NT2/D1 (cell line): Measurements from ENCODE around the gene RPL10.

Experiments
- DNase-seq: peaks from one replicate; pipeline ENCODE4 v3.0.0-alpha.2; 2011; ENCODE audit warnings: low read depth, low spot score
- H3K27me3 ChIP-seq: 2 replicates; pipeline ENCODE4 v1.6.0; 2011; ENCODE audit warnings: mild to moderate bottlenecking; ENCODE audit not compliant: insufficient read length, insufficient read depth
- H3K36me3 ChIP-seq: 2 replicates; pipeline ENCODE4 v1.6.1; 2011; ENCODE audit warnings: mild to moderate bottlenecking, low read length, mixed read lengths; ENCODE audit not compliant: insufficient read depth, insufficient read length
- H3K4me1 ChIP-seq: 2 replicates; pipeline ENCODE4 v1.5.1; 2011; ENCODE audit not compliant: insufficient read depth, insufficient read length
- H3K4me3 ChIP-seq: 2 replicates; pipeline ENCODE4 v1.5.1; 2011; ENCODE audit warnings: low read depth; ENCODE audit not compliant: insufficient read length
- H3K9ac ChIP-seq: 2 replicates; pipeline ENCODE4 v1.6.0; 2011; ENCODE audit warnings: low read depth; ENCODE audit not compliant: insufficient read length
- H3K9me3 ChIP-seq: 2 replicates; pipeline ENCODE4 v1.5.1; 2011; ENCODE audit warnings: mild to moderate bottlenecking, low read length; ENCODE audit not compliant: insufficient read depth
- SUZ12 ChIP-seq: IDR thresholded peaks from 2 replicates; pipeline ENCODE4 v1.6.1; 2011; ENCODE audit not compliant: insufficient read length, insufficient read depth; ENCODE audit errors: extremely low read depth
- YY1 ChIP-seq: IDR thresholded peaks from 2 replicates; pipeline ENCODE4 v1.6.1; 2011; ENCODE audit not compliant: insufficient read length, insufficient read depth
- ZNF274 ChIP-seq: IDR thresholded peaks from 2 replicates; pipeline ENCODE4 v1.6.1; 2011; ENCODE audit warnings: mild to moderate bottlenecking, low read depth, low read length

Gene RPL10

DNA sequence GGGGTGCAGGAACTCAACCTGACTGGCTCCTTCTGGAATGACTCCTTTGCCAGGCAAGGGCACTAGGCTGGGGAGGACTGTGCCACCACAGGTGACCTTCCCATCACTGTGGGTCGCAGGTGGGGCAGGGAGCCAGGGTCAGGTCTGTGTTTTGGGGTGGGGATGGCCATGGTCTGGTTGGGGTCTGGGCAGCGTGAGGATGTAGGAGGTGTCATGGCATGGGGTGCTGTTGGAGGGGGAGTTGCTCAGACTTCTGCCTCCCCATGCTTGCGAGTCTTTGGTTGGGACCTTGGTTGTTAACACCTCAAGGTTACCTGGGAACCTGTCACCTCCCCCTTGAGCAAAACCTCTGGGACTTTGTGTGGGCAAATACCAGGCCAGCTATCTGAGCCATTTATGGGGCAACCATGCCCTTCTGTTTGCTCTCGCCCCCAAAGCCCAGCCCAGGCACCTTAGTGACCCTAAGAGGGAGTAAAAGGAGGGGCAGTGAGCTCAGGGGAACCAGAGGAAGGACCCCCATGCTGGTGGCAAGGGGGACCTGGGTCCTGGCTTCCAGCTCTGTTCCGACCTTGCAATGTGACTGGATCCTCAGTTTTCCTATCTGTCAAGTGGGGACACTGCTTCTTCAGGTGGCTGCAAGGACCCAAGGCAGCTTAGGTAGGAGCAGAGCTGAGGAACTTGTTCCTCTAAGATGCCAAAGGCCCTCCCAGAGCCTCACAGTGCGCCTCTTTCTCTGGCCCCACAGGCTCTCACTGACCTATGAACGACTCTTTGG lies 36.4 kb downstream of the RPL10 start:
- H3K4me1 ChIP-seq: peaks cover 3% of the 10 kb centered on the region
- H3K4me3 ChIP-seq: no peak overlapping the region
- TF ChIP-seq SUZ12 (no peak), ZNF274 (no peak), YY1 (no peak)
- H3K9ac ChIP-seq: no peak overlapping the region
- H3K27me3 ChIP-seq: no peaks in the 10 kb centered on the region
- H3K36me3 ChIP-seq: peaks cover 51% of the 10 kb centered on the region
- no peaks in the 10 kb centered on the region for H3K9me3 ChIP-seq
- DNase-seq: no peak

DNA sequence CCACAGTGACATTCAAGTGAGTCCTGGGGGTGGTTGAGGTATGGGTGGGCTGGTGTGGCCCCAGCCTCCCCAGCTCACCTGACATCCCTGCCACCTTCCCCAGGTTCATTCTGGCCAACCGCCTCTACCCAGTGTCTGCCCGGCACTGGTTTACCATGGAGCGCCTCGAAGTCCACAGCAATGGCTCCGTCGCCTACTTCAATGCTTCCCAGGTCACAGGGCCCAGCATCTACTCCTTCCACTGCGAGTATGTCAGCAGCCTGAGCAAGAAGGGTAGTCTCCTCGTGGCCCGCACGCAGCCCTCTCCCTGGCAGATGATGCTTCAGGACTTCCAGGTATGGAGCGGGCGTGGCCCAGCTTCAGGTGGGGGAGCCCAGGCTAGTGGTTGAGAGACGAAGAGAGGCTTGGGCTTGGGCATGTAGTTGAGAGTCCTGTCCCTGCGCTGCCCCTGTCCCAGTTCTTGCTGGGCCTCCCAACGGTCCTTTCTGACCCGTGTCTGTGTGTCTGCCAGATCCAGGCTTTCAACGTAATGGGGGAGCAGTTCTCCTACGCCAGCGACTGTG lies 37.1 kb downstream of the RPL10 start:
- TF ChIP-seq ZNF274: no peak
- no peak for TF ChIP-seq SUZ12
- TF ChIP-seq YY1: no peak
- Histone ChIP-seq H3K9ac (no peak overlapping the region), H3K4me3 (no peak overlapping the region), H3K4me1 (peaks cover 3% of the 10 kb centered on the region), H3K36me3 (peaks cover 56% of the 10 kb centered on the region), H3K27me3 (no peaks in the 10 kb centered on the region), H3K9me3 (no peaks in the 10 kb centered on the region)
- no peak for DNase-seq

DNA sequence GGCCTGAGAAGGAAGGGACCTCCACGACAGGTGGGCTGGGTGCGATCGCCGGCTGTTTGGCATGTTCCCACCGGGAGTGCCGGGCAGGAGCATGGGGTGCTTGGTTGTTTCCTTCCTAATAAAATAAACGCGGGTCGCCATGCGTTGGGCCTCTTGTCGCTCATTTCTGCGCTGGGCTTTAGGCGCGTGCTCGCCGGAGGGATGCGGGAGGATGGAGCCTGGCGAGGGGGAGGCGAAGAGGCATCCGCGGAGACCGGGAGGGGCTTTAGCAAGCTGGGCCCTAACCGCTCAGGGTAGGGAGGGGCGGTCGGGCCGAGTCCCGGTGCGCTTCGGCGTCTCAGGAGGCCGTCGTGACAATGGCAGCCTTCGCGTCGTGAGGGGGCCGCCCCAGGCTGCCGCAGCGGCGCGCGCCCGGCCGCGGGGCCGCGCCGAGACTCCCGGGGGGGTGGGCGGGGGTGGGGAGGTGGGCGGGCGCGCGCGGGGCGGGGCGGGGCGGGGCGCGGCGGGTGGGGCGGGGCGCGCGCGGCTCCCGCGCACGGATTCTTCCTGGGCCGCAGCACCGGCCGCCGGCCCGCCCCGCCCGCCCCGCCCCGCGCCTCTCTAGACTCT lies 38.3 kb downstream of the RPL10 start:
- DNase-seq: no peak
- no peaks in the 10 kb centered on the region for H3K27me3 ChIP-seq
- peak overlapping the region; percentile 8 for H3K4me3 ChIP-seq
- no peak overlapping the region for H3K9ac ChIP-seq
- H3K36me3 ChIP-seq: peaks cover 65% of the 10 kb centered on the region
- TF ChIP-seq SUZ12 (no peak), ZNF274 (no peak), YY1 (no peak)
- no peaks in the 10 kb centered on the region for H3K9me3 ChIP-seq
- no peaks in the 10 kb centered on the region for H3K4me1 ChIP-seq

DNA sequence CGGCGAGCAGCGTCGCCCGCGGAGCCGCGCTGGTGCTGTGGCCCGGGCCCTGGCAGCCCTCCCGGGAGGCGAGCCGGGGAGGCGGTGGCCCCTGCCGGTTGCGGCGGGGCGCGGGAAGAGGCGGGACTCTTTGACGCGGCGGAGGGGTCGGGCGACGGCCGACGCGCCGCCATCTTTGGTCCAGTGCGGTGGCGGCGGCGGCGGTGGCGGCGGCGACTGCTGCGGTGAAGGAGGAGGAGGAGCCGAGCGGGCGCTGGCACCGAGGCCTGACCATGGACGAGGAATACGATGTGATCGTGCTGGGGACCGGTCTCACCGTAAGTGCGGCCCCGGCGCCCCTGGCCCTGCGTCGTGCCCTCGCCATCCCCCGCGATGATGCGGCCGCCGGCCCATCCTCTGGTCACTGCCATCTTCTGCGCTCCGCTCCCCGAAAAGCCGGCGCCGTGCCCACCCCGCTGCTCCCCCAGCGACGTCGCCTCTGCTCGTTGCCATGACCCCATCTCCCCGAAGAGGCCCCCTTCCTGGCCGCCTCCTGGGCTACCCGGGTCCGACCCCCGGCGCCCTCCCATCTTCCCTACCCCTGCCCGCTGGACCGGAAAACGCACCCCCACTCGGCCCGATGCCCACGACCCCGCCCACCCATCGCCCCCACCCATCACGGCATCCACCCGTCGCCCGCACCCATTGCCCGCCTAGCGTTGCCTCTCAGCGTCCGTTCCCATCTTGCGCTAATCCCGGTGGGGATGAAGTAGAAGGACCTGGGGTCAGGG lies 39.0 kb downstream of the RPL10 start, which contains the start of gene GDI1:
Gene GDI1 (plus strand): TSS at position 172 of the 770 bp plus-strand sequence. CDS start 101 bp downstream, at position 273.
- Histone ChIP-seq H3K4me3 (peak within 1 kb of the TSS; percentile 56), H3K4me1 (no peaks in the 10 kb centered on the region), H3K27me3 (no peaks in the 10 kb centered on the region), H3K36me3 (peaks cover 72% of the 10 kb centered on the region), H3K9ac (peak within 1 kb of the TSS; percentile 76), H3K9me3 (no peaks in the 10 kb centered on the region)
- TF ChIP-seq SUZ12: no peak
- TF ChIP-seq YY1: peak; percentile 34
- TF ChIP-seq ZNF274: no peak
- no peak for DNase-seq

DNA sequence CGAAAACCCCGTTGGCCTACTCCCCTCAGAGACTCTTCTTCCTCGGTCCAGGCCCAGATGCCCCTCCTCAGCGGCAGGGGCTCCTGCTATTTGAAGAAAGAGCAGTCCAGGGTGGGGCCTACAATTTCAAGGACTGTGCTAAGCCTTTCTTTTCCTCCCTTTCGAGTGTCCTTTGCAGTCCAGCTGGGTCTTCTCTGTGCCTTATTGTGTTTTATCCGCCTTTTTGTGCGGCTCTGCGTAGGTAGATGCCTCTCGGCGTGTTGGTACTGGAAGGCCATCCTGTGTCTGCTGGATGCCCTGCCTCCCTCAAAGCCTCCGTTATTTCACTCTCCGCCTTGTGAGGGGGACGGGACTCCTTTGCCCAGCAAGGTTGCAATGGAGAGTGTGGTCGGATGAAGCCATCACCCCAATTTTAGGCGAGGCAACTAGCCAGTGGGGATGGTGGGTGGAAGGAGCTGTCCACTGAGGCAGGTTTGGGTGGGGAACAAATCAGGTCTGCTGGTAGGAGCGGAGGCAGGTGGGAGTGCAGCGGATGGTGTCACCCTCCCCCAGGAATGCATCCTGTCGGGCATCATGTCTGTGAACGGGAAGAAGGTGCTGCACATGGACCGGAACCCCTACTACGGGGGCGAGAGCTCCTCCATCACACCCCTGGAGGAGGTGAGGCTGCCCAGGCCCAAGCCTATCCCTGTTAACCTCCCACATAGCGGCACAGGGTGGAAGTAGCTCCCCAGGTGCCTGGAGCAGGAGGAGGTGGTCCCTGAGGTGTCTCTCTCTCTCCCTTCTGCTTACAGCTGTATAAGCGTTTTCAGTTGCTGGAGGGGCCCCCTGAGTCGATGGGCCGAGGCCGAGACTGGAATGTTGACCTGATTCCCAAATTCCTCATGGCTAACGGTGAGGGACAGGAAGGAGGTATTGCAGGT lies 40.1 kb downstream of the RPL10 start:
- Histone ChIP-seq H3K4me1 (no peaks in the 10 kb centered on the region), H3K9me3 (no peaks in the 10 kb centered on the region), H3K36me3 (peaks cover 69% of the 10 kb centered on the region), H3K9ac (peak overlapping the region; percentile 56), H3K4me3 (peak overlapping the region; percentile 56), H3K27me3 (no peaks in the 10 kb centered on the region)
- TF ChIP-seq YY1: no peak
- no peak for TF ChIP-seq SUZ12
- no peak for TF ChIP-seq ZNF274
- DNase-seq: no peak

GRCh38 chrX:154439841-154440240 lies 41.7 kb downstream of the RPL10 start:
- no peak for DNase-seq
- Histone ChIP-seq H3K9ac (no peak overlapping the region), H3K36me3 (peaks cover 55% of the 10 kb centered on the region), H3K4me1 (no peaks in the 10 kb centered on the region), H3K27me3 (no peaks in the 10 kb centered on the region), H3K9me3 (no peaks in the 10 kb centered on the region), H3K4me3 (no peak overlapping the region)
- TF ChIP-seq SUZ12 (no peak), YY1 (no peak), ZNF274 (no peak)
